GM19438 (cell line): ENCODE data around the gene JOSD2.

Experiments used
- ATAC-seq: cut with Tn5 transposase; IDR thresholded peaks from one replicate; pipeline ENCODE4 v1.9.1; 2021; ENCODE audit warnings: low read depth; ENCODE audit not compliant: unreplicated experiment

Gene JOSD2

DNA sequence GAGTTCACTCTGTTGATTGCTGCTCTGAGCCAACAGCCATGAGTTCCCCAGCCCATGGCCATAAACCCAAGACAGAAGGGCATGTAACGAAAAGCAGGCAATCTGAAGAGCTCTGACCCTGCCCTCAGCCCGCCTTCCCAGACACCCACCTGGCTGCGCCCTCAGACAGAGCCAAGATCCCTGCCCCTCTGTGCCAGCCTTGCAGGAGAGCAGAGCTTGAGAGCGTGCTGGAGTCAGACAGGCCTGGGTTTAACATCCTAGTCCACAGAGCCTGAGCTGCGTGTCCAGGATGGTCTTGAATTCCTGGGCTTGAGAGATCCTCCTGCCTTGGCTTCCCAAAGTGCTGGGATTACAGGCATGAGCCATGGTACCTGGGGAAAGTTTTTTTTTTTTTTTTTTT, 53.7 kb downstream of the JOSD2 start:
- ATAC-seq = no peak
